Right lobe of liver (tissue), 6 donors: ENCODE results near the gene CC2D1A. TPM values are rescaled to one million over a fixed set of nuclear protein-coding genes. Genes with fewer than 3 reads are reported as not detected.
A peak's percentile ranks its signal among the peaks of the same experiment; 100 is the strongest.

ENCODE experiments used
- ATAC-seq, 4 donors: fragments of 200-7000 bp; cut with Tn5 transposase; one replicate each; pipeline ENCODE4 v1.9.1; 2020; ENCODE audit warnings: mild to moderate bottlenecking in 4 of 4, moderate library complexity in 4 of 4
- DNase-seq, 3 donors: peaks; one replicate each; pipeline ENCODE4 v3.0.0-alpha.2; 2020
- H3K27ac ChIP-seq, 3 donors: fragments of 200-600 bp; one replicate each; pipeline ENCODE4 v1.8.0; 2022
- H3K27me3 ChIP-seq, 2 donors: fragments of 200-600 bp; one replicate each; pipeline ENCODE4 v1.8.0; 2022
- H3K36me3 ChIP-seq, 4 donors: fragments of 200-600 bp; sonication (generic) in 1 of 4; one replicate each; pipeline versions ENCODE4 v1.5.1 to v1.8.0; 2017 to 2022; ENCODE audit warnings: control low read depth in 1 of 4
- H3K4me1 ChIP-seq, 4 donors: fragments of 200-600 bp; sonication (generic) in 1 of 4; one replicate each; pipeline versions ENCODE4 v1.5.1 to v1.8.0; 2017 to 2022; ENCODE audit warnings: control low read depth in 1 of 4
- H3K4me3 ChIP-seq, 3 donors: fragments of 200-600 bp; one replicate each; pipeline ENCODE4 v1.8.0; 2022
- H3K9me3 ChIP-seq, 4 donors: fragments of 200-600 bp; sonication (generic) in 1 of 4; one replicate each; pipeline versions ENCODE4 v1.5.1 to v1.8.0; 2017 to 2022; ENCODE audit warnings: control low read depth in 1 of 4
- POLR2A ChIP-seq: fragments of 450-650 bp; IDR thresholded peaks from one replicate; pipeline ENCODE4 v1.6.1; 2017; ENCODE audit warnings: antibody characterized with exemption, mild to moderate bottlenecking
- WGBS: methylation state at CpG from one replicate; pipeline ENCODE4 v1.1.6; 2018; ENCODE audit warnings: low coverage, low lambda C conversion rate; ENCODE audit not compliant: insufficient coverage; ENCODE audit errors: missing lambda C conversion rate; 5-methylcytosine and 5-hydroxymethylcytosine counted together
- intact Hi-C, 2 donors: fragments of 100-400 bp; cut with DNase I; formaldehyde crosslinking; loops; one replicate each; pipeline versions ENCODE4 v1.11.2 to v1.14.1; 2022
- total RNA-seq, 6 experiments: library from RNA; depleted of rRNA in 2 of 6; stranded (reverse); fragments of >200 nt in 2 of 6; fragmentation: NEBNext Ultra II Directional in 3 of 6; extraction: Animal tissue kit (Norgen Biotek cat#: 25700) in 3 of 6; gene quantifications; one replicate each; pipeline versions ENCODE4 v1.1.0 to v1.2.4, GENCODE V29; 2016 to 2023
- TF ChIP-seq, protein P1 (sequence below), 4 donors: fragments of 200-600 bp in 3 of 4; fragments of 450-650 bp in 1 of 4; IDR thresholded peaks; one replicate each; pipeline versions ENCODE4 v1.5.1 to v1.8.0; 2016 to 2022; ENCODE audit warnings: antibody characterized with exemption in 4 of 4, mild to moderate bottlenecking in 2 of 4
- donor health status: DM: no; HTN: yes; CAD: no.
- donor health status: DM: no; HTN: no; CAD: no.
- donor health status: DM: no; HTN: no; CAD: no.
- donor health status: DM: no; HTN: yes; CAD: no.
- donor health status: DM: no; HTN: yes; CAD: no.

CC2D1A gene
- total RNA-seq, 6 experiments from 2014 or later = 16.5 to 29.8 (median 18.1) TPM

DNA sequence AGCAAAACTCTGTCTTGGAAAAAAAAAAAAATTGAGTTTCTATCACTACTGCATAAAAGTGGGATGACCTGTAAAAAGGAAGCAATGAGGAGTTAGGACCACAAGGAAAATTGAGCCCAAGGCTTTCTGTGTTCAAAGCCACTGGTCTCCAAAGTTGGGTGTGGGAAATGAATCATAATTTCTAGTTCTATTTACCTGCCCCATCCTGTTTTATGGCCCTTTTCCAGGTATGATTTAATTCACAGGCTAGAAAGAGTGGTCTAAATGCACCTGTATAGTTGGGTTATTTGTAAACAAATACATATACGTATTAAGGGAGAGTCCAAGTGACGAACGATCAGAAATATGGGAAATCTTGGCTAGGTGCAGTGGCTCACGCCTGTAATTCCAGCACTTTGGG is 40.4 kb downstream of the CC2D1A start:
- ATAC-seq = no peak
- Histone ChIP-seq H3K4me3 (no peak overlapping the region), H3K27ac (no peak overlapping the region), H3K27me3 (no peaks in the 10 kb centered on the region), H3K4me1 (no peaks in the 10 kb centered on the region), H3K36me3 (no peaks in the 10 kb centered on the region), H3K9me3 (no peaks in the 10 kb centered on the region)
- TF ChIP-seq, protein P1, sequence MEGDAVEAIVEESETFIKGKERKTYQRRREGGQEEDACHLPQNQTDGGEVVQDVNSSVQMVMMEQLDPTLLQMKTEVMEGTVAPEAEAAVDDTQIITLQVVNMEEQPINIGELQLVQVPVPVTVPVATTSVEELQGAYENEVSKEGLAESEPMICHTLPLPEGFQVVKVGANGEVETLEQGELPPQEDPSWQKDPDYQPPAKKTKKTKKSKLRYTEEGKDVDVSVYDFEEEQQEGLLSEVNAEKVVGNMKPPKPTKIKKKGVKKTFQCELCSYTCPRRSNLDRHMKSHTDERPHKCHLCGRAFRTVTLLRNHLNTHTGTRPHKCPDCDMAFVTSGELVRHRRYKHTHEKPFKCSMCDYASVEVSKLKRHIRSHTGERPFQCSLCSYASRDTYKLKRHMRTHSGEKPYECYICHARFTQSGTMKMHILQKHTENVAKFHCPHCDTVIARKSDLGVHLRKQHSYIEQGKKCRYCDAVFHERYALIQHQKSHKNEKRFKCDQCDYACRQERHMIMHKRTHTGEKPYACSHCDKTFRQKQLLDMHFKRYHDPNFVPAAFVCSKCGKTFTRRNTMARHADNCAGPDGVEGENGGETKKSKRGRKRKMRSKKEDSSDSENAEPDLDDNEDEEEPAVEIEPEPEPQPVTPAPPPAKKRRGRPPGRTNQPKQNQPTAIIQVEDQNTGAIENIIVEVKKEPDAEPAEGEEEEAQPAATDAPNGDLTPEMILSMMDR (IDR thresholded peaks at IDR 0.05) = no peak
- no peak for TF ChIP-seq POLR2A
- intact Hi-C loops = no loop called here
- 88% methylated on average over 4 of the region's 4 CpGs for WGBS
- DNase-seq = no peak

DNA sequence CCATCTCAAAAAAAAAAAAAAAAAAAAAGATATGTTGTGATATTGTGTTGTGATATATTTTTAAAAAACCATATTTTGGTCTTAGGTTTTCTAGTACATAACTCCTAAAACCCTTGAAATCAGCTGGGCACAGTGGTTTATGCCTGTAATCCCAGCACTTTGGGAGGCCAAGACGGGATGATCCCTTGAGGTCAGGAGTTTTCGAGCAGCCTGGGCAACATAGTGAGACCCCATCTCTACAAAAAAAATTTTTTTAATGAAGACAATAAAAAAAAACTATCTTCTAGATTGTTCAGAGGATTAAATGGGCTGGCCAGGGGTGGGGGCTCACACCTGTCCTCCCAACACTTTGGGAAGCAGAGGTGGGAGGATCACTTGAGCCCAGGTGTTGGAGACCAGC is 45.0 kb downstream of the CC2D1A start:
- Histone ChIP-seq H3K4me3 (no peak overlapping the region), H3K36me3 (peaks cover 0 to 6% (median 1%) of the 10 kb centered on the region in 4 donors), H3K4me1 (peaks cover 0 to 12% (median 3%) of the 10 kb centered on the region in 4 donors), H3K9me3 (no peaks in the 10 kb centered on the region), H3K27me3 (no peaks in the 10 kb centered on the region), H3K27ac (no peak overlapping the region)
- TF ChIP-seq, protein P1 (IDR thresholded peaks at IDR 0.05) = no peak
- TF ChIP-seq POLR2A = no peak
- no peak for ATAC-seq
- DNase-seq = no peak
- 83% methylated on average over 2 of the region's 2 CpGs for WGBS
- intact Hi-C loops = no loop called here

DNA sequence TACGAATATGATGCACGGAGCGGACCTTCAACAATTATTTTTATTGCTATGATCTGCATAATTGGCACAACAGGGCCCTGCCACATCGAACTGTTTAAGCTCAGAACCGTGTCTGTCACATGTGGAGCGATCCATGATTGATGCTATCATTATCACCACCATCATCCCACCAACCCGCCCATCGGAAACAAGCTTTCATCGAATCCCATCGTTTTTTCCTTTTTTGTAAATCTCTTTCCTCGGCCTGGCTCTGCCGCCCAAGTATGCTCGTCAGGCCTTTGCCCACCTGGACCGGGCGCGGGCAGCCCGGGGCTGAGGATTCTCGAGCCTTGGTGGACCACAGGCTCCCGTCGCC is 45.8 kb downstream of the CC2D1A start:
- TF ChIP-seq, protein P1 (IDR thresholded peaks at IDR 0.05) = no peak
- no peak for TF ChIP-seq POLR2A
- no peaks in the 10 kb centered on the region for H3K27me3 ChIP-seq
- H3K27ac ChIP-seq = no peak overlapping the region
- H3K9me3 ChIP-seq = no peaks in the 10 kb centered on the region
- ATAC-seq (no peak), DNase-seq (no peak)
- peak overlapping the region in 2 of 3 donors; percentile 26 to 77 for H3K4me3 ChIP-seq
- H3K36me3 ChIP-seq = peaks cover 0 to 12% (median 5%) of the 10 kb centered on the region in 4 donors
- H3K4me1 ChIP-seq = peaks cover 0 to 12% (median 3%) of the 10 kb centered on the region in 4 donors
- 11% methylated on average over 20 of the region's 20 CpGs for WGBS
- intact Hi-C loops = no loop called here

DNA sequence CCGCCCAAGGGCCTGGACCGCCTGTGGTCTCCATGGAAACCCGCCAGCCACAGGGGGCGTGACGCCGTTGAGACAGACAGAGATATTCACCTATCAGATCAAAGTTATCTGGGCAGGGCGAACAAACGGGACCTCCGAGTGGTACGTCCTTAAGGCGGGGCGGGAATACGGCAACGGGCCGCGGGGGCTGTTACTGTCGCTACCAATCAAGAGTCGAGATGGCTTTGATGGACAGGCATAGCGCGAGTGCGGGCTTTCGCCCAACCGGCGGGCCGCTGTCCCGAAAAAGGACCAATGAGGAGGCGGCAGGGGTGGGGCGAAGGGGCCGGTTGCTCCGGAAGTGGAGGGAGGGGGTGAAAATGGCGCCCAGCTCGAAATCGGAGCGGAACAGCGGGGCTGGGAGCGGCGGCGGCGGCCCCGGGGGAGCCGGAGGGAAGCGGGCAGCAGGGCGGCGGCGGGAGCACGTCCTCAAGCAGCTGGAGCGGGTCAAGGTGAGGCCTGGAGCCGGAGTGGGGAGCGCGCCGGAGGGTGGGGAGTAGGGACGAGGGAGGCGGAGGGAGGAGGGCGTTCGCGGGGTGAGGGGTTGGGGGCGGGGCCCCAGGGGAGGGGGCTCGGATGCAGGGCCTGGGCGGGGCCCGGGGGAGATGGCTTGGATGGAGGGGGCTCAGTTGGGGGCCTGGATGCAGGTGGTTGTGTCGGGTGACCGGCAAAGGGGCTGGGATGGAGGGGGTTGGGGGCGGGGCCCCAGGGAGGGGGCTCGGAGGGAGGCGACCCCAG is 46.3 kb downstream of the CC2D1A start, which contains the start of gene DCAF15:
DCAF15 (plus strand) TSS at position 356 of the 777 bp plus-strand sequence; CDS start at position 360, 4 bp downstream.
- peak; percentile 98 to 100 (median 99) for ATAC-seq
- Histone ChIP-seq H3K27ac (peak within 1 kb of the TSS; percentile 49 to 69 (median 59)), H3K4me3 (peak within 1 kb of the TSS; percentile 66 to 77 (median 74)), H3K36me3 (peaks cover 0 to 13% (median 6%) of the 10 kb centered on the region in 4 donors), H3K27me3 (no peaks in the 10 kb centered on the region), H3K4me1 (peaks cover 0 to 12% (median 3%) of the 10 kb centered on the region in 4 donors), H3K9me3 (no peaks in the 10 kb centered on the region)
- intact Hi-C loops = no loop called here
- WGBS = 0% methylated on average over 57 of the region's 65 CpGs
- DNase-seq = peak; percentile 99
- no peak for TF ChIP-seq POLR2A
- TF ChIP-seq, protein P1 (IDR thresholded peaks at IDR 0.05) = no peak
